ENCODE data around the gene CACNA1B. TPM values are rescaled to one million over a fixed set of nuclear protein-coding genes. Genes with fewer than 3 reads are reported as not detected.
"Not testable (repeated sequence)": the region's sequence is repeated elsewhere in the genome, so short reads cannot be mapped to it uniquely, and the experiment has no call there.

CACNA1B gene
- polyA plus RNA-seq, 4 donors = 0.11 to 0.56 (median 0.28) TPM

- no peak for DNase-seq (ENCODE audit: low read depth in 4 of 4, low spot score in 2 of 4)
These were observed 245.1 kb downstream of the CACNA1B start for GRCh38 chr9:138122676-138123075.

GRCh38 chr9:138123086-138123485, 245.5 kb downstream of the CACNA1B start:
- DNase-seq (ENCODE audit: low read depth in 4 of 4, low spot score in 2 of 4) = no peak

DNA sequence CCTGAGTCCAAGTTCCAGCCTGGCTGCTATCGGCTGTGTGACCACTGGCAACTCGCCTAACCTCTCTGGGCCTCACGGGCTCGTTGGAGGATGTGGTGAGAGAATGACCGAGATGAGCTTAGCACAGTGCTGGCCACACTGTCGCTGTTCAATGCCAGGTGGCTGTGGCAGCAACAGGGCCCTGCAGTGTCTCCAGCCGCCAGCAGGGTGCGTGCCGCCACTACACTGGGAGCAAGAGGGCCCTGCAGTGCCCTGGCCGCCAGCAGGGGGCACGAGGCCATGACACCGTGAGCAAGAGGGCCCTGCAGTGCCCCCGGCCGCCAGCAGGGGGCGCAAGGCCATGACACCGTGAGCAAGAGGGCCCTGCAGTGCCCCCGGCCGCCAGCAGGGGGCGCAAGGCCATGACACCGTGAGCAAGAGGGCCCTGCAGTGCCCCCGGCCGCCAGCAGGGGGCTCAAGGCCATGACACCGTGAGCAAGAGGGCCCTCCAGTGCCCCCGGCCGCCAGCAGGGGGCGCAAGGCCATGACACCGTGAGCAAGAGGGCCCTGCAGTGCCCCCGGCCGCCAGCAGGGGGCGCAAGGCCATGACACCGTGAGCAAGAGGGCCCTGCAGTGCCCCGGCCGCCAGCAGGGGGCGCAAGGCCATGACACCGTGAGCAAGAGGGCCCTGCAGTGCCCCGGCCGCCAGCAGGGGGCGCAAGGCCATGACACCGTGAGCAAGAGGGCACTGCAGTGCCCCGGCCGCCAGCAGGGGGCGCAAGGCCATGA, 248.7 kb downstream of the CACNA1B start:
- not testable (repeated sequence) for DNase-seq (ENCODE audit: low read depth in 4 of 4, low spot score in 2 of 4)

- not testable (repeated sequence) for DNase-seq (ENCODE audit: low read depth in 4 of 4, low spot score in 2 of 4)
These were observed 249.4 kb downstream of the CACNA1B start for GRCh38 chr9:138126858-138127584.

- DNase-seq (ENCODE audit: low read depth in 4 of 4, low spot score in 2 of 4) = not testable (repeated sequence)
These were observed 250.4 kb downstream of the CACNA1B start for GRCh38 chr9:138128027-138128426.

GRCh38 chr9:138129318-138129717, 251.7 kb downstream of the CACNA1B start:
- not testable (repeated sequence) for DNase-seq (ENCODE audit: low read depth in 4 of 4, low spot score in 2 of 4)

- DNase-seq (ENCODE audit: low read depth in 4 of 4, low spot score in 2 of 4) = not testable (repeated sequence)
These were observed 255.5 kb downstream of the CACNA1B start for GRCh38 chr9:138132946-138133705.

GRCh38 chr9:138134581-138134980, 257.0 kb downstream of the CACNA1B start:
- not testable (repeated sequence) for DNase-seq (ENCODE audit: low read depth in 4 of 4, low spot score in 2 of 4)

DNA sequence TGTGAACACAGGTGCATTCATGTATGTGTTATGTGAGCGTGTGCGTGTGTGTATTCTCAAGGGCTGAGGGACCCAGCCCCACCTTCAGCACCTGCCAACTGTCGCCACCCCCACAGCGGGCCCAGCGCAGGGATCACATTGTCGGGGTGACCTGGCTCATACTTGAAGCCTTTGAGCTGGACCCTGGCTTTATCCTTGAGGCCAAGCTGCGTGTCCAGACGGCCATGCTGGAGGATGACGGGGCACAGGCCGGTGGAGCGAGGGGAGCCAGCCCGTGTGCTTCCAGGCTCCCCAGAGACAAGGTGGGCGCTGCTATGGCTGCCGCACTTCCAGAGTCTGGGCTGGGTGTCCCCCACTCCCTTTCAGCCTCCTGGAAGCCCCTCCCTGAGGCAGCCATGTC, 261.5 kb downstream of the CACNA1B start:
- DNase-seq (ENCODE audit: low read depth in 4 of 4, low spot score in 2 of 4) = not testable (repeated sequence)

GRCh38 chr9:138140980-138141379, 263.4 kb downstream of the CACNA1B start:
- DNase-seq (ENCODE audit: low read depth in 4 of 4, low spot score in 2 of 4) = not testable (repeated sequence)

DNA sequence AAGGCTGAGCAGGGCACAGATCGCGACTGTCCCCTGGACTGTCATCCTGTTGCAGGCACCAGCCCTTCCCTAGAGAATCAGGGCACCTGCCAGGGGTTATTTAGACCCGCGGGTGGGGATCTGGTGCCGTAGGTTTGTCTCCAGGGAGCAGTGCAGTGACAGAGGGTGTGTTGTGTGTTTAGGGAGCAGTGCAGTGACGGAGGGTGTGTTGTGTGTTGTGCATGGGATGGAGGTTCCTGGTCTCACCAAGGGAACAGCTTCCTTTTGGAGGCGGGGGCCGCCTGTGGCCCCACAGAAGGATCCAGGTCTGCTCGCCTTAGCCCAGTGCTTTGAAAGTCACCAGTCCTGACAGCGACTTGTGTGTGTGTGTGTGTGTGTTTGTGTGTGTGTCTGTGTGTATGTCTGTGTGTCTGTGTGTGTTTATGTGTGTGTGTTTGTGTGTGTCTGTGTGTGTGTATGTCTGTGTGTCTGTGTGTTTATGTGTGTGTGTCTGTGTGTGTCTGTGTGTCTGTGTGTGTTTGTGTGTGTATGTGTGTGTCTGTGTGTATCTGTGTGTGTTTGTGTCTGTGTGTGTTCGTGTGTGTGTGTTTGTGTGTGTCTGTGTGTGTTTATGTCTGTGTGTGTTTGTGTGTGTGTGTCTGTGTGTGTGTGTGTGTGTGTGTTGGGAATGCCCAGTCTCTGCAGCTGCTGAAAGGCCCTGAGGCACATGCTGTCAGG, 265.1 kb downstream of the CACNA1B start:
- DNase-seq (ENCODE audit: low read depth in 4 of 4, low spot score in 2 of 4) = not testable (repeated sequence)

DNA sequence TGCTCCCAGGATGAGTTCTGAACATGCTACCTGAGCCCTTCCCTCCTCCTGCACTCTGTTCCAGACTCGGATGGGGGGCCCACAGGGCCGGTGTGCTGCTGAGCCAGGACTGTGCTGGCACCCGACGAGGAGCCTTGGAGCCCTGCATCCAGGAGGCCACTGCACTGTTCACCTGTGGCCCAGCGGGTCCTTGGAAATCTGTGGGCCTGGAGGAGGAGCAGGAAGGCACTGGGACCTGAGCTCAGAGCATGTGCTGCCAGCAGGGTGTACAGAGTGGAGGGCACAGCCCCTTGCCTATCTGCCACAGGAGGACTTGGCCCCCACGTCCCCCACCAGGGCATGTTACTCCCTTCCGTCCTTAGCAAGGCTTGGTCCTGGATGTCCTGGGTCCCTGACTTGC, 265.9 kb downstream of the CACNA1B start:
- not testable (repeated sequence) for DNase-seq (ENCODE audit: low read depth in 4 of 4, low spot score in 2 of 4)

- not testable (repeated sequence) for DNase-seq (ENCODE audit: low read depth in 4 of 4, low spot score in 2 of 4)
These were observed 270.0 kb downstream of the CACNA1B start for GRCh38 chr9:138147556-138147955.

DNA sequence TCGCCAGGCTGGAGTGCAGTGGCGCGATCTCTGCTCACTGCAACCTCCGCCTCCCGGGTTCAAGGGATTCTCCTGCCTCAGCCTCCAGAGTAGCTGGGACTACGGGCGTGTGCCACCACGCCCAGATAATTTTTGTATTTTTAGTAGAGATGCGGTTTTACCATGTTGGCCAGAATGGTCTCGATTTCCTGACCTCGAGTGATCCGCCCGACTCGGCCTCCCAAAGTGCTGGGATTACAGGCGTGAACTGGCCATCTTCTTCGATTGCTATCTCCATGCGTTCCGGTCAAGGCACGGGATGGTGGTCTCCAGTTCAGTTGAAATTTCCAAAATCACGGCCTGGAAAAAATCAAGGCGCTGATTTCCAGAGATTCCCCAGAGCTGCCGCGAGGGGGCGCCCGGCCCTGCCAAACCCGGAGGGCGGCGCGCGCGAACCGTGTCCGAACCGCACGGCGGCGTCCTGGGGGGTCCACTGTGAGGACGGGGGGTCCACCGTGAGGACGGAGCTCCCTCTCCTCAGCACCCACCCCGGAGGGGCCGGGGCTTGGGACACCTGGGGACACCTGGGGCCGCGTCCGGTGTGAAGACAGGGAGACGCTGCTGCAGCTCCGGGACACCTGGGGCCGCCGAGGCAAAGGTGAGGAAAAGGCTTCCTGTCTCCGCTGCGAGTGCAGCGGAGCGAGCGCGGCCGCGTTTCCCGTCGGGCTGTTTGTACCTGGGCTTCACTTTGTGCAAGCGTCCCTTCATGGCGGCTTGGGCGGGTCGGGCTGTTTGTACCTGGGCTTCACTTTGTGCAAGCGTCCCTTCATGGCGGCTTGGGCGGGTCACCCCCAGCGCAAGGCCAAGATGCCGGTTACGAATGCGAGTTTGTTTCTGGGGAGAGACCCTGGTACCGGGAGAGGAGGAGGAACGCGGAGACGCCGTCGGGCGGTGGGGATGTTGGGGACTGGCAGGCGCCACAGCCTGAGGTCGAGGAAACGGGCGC, 272.4 kb downstream of the CACNA1B start:
- peak in 2 of 4 donors; percentile 1 to 24 for DNase-seq (ENCODE audit: low read depth in 4 of 4, low spot score in 2 of 4)

- DNase-seq (ENCODE audit: low read depth in 4 of 4, low spot score in 2 of 4) = not testable (repeated sequence)
These were observed 278.2 kb downstream of the CACNA1B start for GRCh38 chr9:138155788-138156187.

- not testable (repeated sequence) for DNase-seq (ENCODE audit: low read depth in 4 of 4, low spot score in 2 of 4)
These were observed 289.2 kb downstream of the CACNA1B start for GRCh38 chr9:138166793-138167192.
